Measurements from ENCODE around the gene TNFAIP2. TPM values are rescaled to one million over a fixed set of nuclear protein-coding genes. Genes with fewer than 3 reads are reported as not detected.
A peak's percentile ranks its signal among the peaks of the same experiment; 100 is the strongest.

The TNFAIP2 gene
- total and polyA plus RNA-seq, 2 donors (not counting 3 experiments of a cell fraction or from before 2014, with no cell fraction given), result 31.6 to 42.7 TPM

- H4K20me1 ChIP-seq (replicated peaks; ENCODE audit: control insufficient read depth, extremely low read depth, insufficient read depth, low read length), result no peaks in the 10 kb centered on the region
- H3K4me1 ChIP-seq (ENCODE audit: control insufficient read depth, extremely low read depth, insufficient read depth, low read length), result peaks cover 32% of the 10 kb centered on the region
- H3K36me3 ChIP-seq (ENCODE audit: control insufficient read depth in 2 of 2, extremely low read depth in 1 of 2, insufficient read depth in 2 of 2, low read length in 2 of 2), result no peaks in the 10 kb centered on the region
- FAIRE-seq, result peak; percentile 88
- no peaks in the 10 kb centered on the region for H3K9me1 ChIP-seq (replicated peaks; ENCODE audit: control insufficient read depth, extremely low read depth, insufficient read depth, low read length)
- peak overlapping the region; percentile 9 for H2AFZ ChIP-seq (ENCODE audit: low read depth, low read length)
- dilution Hi-C loops (cut with MboI; ENCODE audit: extremely low pct_ligation_motif_present, low sequenced_read_pairs), result no loop called here
- no peaks in the 10 kb centered on the region for H3K79me2 ChIP-seq (ENCODE audit: control insufficient read depth, insufficient read depth, low read length)
- POLR2A ChIA-PET, result no interaction called here
- H3K27me3 ChIP-seq (ENCODE audit: control insufficient read depth in 2 of 2, insufficient read depth in 2 of 2, low read length in 2 of 2), result no peaks in the 10 kb centered on the region
- intact Hi-C loops (cut with micrococcal nuclease), result loop anchor here (2.0 to 10.0 kb wide), 2 partner anchors 13 to 263 kb away; partner anchors contain the start of gene MARK3
- peak; percentile 73 for DNase-seq (ENCODE audit: low read depth, low spot score)
- peak overlapping the region; percentile 42 for H3K27ac ChIP-seq (ENCODE audit: insufficient read depth, low read depth, low read length)
- CTCF ChIA-PET, result interaction anchor here (1.0 to 2.2 kb wide), 2 partner anchors 15 to 17 kb away, joined by 3 to 15 read pairs; no protein-coding TSS in a partner anchor
- H3K4me2 ChIP-seq (ENCODE audit: insufficient read depth, low read length), result peak overlapping the region; percentile 8
- H3K9me3 ChIP-seq (replicated peaks; ENCODE audit: control insufficient read depth, insufficient read depth, low read length), result no peaks in the 10 kb centered on the region
- BruUV-seq (replicated peaks), result no TSS peak
- H3K9ac ChIP-seq (replicated peaks; ENCODE audit: extremely low read depth, insufficient read depth, low read length), result no peak overlapping the region
- TF ChIP-seq MYC (IDR thresholded peaks at IDR 0.05; ENCODE audit: low read depth, low read length) (no peak), POLR2AphosphoS5 (IDR thresholded peaks at IDR 0.05; ENCODE audit: insufficient read depth, low read depth, low read length) (no peak), EZH2 (IDR thresholded peaks at IDR 0.05; ENCODE audit: borderline replicate concordance, low read depth, low read length, severe bottlenecking) (no peak), CTCF (IDR thresholded peaks at IDR 0.05; ENCODE audit: extremely low read depth in 1 of 2, insufficient read depth in 1 of 2, low read depth in 1 of 2, low read length in 2 of 2) (no peak)
- no peak overlapping the region for H3K4me3 ChIP-seq (replicated peaks in 1 of 3; ENCODE audit: insufficient read depth in 1 of 3, low read depth in 1 of 3, low read length in 3 of 3)
These were observed 1.2 kb upstream of the TNFAIP2 start for GRCh38 chr14:103121846-103122584.

DNA sequence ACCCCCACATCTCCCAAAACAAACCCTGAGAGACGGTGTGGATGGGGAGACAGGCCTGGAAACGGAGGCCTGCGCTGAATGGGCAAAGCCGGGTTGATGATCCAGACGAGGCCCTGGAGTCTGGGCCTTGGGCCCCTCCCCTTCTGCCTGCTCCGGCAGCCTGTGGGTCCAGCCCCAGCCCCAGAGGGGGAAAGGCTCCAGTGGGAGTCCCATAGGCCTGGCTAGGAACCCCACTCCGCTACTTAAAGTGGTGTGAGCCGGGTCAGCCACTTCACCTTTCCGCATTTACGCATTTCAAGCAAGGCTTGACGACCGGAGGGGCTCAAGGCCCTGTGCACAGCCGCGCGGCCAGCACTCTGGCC is 695 bp upstream of the TNFAIP2 start:
- peak overlapping the region; percentile 42 for H3K27ac ChIP-seq (ENCODE audit: insufficient read depth, low read depth, low read length)
- POLR2A ChIA-PET, result no interaction called here
- no TSS peak for BruUV-seq (replicated peaks)
- no peaks in the 10 kb centered on the region for H3K79me2 ChIP-seq (ENCODE audit: control insufficient read depth, insufficient read depth, low read length)
- H2AFZ ChIP-seq (ENCODE audit: low read depth, low read length), result peak overlapping the region; percentile 9
- H3K9me1 ChIP-seq (replicated peaks; ENCODE audit: control insufficient read depth, extremely low read depth, insufficient read depth, low read length), result no peaks in the 10 kb centered on the region
- CTCF ChIA-PET, result no interaction called here
- TF ChIP-seq MAX (IDR thresholded peaks at IDR 0.05; ENCODE audit: insufficient read depth, insufficient read length), result no peak
- no peak for TF ChIP-seq POLR2AphosphoS5 (IDR thresholded peaks at IDR 0.05; ENCODE audit: insufficient read depth, low read depth, low read length)
- TF ChIP-seq MYC (IDR thresholded peaks at IDR 0.05; ENCODE audit: low read depth, low read length), result no peak
- no peak for TF ChIP-seq CTCF (IDR thresholded peaks at IDR 0.05; ENCODE audit: extremely low read depth in 1 of 2, insufficient read depth in 1 of 2, low read depth in 1 of 2, low read length in 2 of 2)
- TF ChIP-seq JUN (IDR thresholded peaks at IDR 0.05; ENCODE audit: borderline replicate concordance, insufficient read depth, insufficient read length, low read depth), result no peak
- TF ChIP-seq EZH2 (IDR thresholded peaks at IDR 0.05; ENCODE audit: borderline replicate concordance, low read depth, low read length, severe bottlenecking), result no peak
- DNase-seq (ENCODE audit: low read depth, low spot score) (no peak), FAIRE-seq (no peak)
- dilution Hi-C loops (cut with MboI; ENCODE audit: extremely low pct_ligation_motif_present, low sequenced_read_pairs), result no loop called here
- H3K27me3 ChIP-seq (ENCODE audit: control insufficient read depth in 2 of 2, insufficient read depth in 2 of 2, low read length in 2 of 2), result no peaks in the 10 kb centered on the region
- no peaks in the 10 kb centered on the region for H4K20me1 ChIP-seq (replicated peaks; ENCODE audit: control insufficient read depth, extremely low read depth, insufficient read depth, low read length)
- no peaks in the 10 kb centered on the region for H3K9me3 ChIP-seq (replicated peaks; ENCODE audit: control insufficient read depth, insufficient read depth, low read length)
- peaks cover 32% of the 10 kb centered on the region for H3K4me1 ChIP-seq (ENCODE audit: control insufficient read depth, extremely low read depth, insufficient read depth, low read length)
- H3K4me2 ChIP-seq (ENCODE audit: insufficient read depth, low read length), result peak overlapping the region; percentile 1
- no peak overlapping the region for H3K4me3 ChIP-seq (replicated peaks in 1 of 3; ENCODE audit: insufficient read depth in 1 of 3, low read depth in 1 of 3, low read length in 3 of 3)
- intact Hi-C loops (cut with micrococcal nuclease), result loop anchor here (2.0 to 10.0 kb wide), 2 partner anchors 14 to 262 kb away; partner anchors contain the start of gene MARK3
- peak overlapping the region; percentile 4 for H3K9ac ChIP-seq (replicated peaks; ENCODE audit: extremely low read depth, insufficient read depth, low read length)
- H3K36me3 ChIP-seq (ENCODE audit: control insufficient read depth in 2 of 2, extremely low read depth in 1 of 2, insufficient read depth in 2 of 2, low read length in 2 of 2), result no peaks in the 10 kb centered on the region
